HG03175 (cell line): ENCODE data around the gene SLC22A3.

Source experiments
- ATAC-seq: cut with Tn5 transposase; IDR thresholded peaks from one replicate; pipeline ENCODE4 v1.9.1; 2021; ENCODE audit warnings: mild to moderate bottlenecking, moderate library complexity; ENCODE audit not compliant: unreplicated experiment

The SLC22A3 gene

DNA sequence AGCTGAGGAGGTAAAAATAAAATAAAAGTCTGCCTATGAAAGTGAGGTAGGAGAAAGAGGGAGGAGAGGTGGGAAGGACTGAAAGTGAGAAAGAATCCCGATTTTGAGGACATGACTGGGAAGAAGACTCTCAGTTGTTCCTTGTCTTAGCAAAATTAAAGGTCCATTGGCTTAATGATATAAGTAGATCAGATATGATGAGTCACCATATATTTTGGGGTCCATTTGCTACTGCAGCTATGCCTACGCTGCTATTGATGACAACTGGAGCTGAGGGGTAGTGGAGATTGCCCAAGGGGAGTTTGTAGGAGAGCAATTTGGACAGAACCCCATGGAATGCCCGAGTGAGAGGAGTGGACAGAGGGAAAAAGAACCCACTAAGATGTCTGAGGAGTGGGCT, 15.1 kb upstream of the SLC22A3 start:
- no peak for ATAC-seq

- ATAC-seq, result no peak
These were observed 14.3 kb upstream of the SLC22A3 start for GRCh38 chr6:160333841-160334240.

GRCh38 chr6:160336200-160336599, 12.0 kb upstream of the SLC22A3 start:
- no peak for ATAC-seq

DNA sequence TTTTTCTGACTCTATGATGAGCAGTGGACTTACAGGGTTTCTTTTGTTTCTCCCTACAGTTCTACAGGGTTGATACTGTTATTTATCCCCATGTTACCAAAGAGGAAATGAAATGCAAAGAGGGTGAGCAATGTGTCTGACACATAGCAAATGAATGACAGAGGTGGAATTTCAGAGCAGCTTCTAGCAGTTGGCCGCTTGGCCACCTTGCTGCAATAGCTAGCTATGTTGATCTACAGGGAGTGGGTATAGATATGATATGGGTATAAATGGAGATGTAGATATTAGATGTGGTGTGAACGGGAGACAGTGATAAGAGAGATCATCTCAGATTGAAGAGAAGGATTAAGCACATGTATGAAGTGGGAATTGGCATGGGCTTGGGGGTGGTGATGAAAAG, 10.9 kb upstream of the SLC22A3 start:
- ATAC-seq, result no peak

DNA sequence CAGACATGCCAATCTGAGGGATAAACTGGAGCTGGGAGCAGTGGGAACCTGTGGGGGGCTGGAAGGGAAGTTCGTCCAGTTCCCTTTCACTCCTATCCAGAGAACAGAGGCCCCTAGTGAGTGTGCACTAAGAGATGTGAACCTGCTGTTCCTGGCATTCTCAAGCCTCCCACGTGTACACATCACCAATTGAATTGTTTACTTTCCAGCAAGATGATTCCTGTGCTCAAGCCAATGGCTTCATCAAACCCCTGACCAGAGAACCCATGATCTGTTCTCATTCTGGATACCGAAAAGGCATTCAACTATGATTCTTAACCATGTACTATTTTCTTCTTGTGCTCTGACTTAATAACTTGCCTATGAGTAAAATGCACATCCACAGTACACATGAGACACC, 10.2 kb upstream of the SLC22A3 start:
- ATAC-seq, result no peak

DNA sequence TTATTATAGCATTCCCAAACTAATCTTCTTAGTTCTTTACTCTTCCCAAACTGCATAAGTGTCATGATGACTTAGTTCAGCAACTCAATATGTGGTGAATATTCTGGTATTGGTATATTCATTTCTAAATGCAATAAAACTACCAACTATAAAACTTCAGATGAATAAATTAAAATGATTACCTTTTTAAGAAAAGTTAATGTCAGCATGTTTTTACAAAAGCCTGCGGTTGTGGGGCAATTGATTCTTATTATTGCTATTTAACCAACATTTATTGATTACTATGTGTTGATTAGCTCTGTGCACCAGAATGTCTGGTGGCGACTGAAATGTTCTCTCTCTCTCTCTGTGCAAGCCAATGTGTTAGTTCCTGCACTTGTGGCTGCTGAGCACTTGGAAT, 5.0 kb upstream of the SLC22A3 start:
- no peak for ATAC-seq

- no peak for ATAC-seq
These were observed 3.9 kb upstream of the SLC22A3 start for GRCh38 chr6:160344271-160344670.

DNA sequence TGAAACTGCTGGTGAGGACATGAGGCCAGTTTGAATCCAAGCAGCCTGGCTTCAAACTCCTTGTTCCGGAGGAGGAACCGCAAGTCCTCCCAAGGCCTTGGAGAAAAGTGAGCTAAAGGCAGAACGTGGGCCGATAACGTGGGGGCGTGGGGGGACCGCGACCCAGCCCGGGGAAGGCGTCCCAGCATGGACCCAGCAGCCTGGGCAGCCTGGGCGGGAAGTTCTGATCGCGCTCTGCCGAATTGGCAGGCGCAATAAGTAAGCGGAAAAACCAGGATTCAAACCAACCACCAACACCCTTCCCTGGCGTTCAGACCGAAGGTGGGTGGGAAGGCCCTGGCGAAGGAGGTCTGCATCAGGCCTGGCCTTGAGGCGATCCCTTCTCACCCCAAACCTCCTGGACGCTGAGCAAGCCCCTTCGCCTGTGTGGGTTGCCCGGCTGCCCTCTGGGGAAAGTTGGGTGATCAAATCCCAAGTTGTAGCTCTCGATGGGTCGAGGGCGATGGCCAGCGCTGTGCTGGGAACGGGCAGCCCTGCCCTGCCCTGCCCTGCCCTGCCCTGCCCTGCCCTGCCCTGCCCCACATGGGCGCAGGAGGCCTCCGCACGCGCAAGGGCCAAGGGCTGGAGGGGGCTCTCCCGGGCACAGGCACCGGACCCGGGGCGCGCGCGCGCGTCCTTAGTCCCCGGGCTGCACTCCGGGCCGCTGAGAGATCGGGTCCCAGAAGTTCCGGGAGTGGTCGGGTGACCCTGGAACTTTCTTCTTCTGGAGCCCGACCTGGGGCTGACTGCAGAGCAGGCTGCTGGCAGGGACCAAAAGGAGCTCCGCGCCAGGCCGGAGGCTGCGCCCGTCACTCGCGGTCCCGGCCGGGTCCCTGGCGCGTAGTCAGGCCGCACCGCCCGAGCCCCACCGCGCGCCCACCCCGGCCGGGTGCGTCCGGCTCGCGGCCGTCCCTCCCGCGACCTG, 637 bp upstream of the SLC22A3 start:
- ATAC-seq, result no peak

- no peak for ATAC-seq
These were observed 853 bp downstream of the SLC22A3 start for GRCh38 chr6:160349020-160349441.

DNA sequence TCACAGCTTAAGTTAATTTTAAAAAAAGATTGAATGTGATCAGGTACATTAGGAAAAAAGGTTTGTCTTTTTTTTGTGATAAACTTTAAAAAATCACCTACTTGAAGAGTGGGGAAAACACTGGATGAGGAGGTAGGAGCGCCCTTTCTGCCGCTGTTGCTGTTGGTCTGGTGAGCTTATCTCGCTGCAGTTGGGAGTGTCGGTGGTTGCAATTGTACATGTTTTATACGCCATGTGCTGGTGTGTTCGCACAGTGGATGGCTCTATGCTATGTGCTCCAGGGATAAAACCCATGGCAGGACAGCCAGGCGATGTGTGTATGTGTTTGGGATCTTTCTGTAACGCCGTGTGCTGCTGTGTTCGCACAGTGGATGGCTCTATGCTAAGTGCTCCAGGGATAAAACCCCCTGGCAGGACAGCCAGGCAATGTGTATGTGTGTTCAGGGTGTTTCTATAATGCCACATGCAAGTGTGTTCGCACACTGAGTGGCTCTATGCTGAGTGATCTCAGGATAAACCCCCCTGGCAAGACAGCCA, 1.7 kb downstream of the SLC22A3 start:
- no peak for ATAC-seq

- no peak for ATAC-seq
These were observed 5.8 kb downstream of the SLC22A3 start for GRCh38 chr6:160353950-160354496.

DNA sequence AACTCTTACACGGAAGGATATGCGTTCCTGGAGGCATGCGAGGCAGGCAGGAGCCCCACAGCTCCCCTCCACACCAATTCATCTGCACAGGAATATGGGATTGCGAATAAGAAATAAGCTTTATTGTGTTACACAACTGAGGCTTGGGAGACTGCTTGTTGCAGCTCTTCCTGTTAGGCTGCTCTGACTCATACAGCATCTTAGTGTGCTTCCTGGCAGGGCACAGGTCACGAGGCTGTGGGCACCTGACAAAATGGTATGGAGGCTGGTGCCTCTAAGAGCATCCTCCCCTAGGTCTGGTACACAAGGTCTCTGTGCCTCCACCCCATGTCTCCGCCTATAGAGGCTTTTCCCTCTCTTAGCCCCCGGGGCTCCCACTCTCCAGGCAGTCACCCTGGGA, 6.8 kb downstream of the SLC22A3 start:
- ATAC-seq, result no peak

GRCh38 chr6:160356074-160356744, 8.0 kb downstream of the SLC22A3 start:
- ATAC-seq, result no peak

GRCh38 chr6:160357088-160357487, 8.9 kb downstream of the SLC22A3 start:
- ATAC-seq, result no peak

DNA sequence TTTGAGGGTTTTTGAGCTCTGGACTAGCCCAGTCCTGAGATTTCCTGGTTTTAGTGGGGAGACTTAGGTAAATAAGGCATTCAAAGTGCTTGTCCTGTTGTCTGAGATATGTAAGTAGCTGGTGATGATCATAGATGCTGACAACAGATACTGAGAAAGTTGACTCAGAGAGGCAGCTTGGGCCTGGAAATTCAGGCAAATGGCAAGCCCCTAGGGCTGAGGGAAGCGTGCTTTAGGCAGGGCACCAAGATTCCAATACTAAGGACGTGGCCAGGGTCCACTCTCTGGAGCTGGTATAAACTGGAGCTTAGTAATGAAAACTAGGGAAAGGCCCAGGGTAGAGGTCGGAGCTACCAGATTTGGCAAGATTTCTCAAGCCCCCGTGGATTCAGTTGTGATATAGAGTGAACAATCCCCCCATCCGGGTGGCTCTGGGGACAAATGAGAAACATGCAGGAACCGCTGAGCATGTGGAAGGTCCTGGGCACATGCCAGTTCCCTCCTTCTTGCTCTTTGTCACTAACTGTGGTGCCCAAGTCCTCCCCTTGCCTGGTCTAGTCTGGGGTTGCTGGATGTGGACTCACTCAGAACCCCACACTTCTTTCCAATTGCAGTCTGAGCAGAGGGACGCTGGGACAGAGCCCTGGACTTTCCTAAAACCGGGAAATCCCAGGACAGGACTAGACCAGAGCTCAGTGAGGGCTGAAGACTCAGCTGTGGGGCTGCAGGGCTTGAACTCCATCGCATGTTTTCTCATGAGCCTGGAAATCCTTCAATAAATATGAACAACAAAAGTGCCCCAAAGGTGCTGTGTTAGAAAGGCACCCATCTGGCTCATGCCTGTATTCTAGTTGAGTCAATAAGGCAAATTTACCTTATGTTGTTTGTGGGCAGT, 10.3 kb downstream of the SLC22A3 start:
- no peak for ATAC-seq

DNA sequence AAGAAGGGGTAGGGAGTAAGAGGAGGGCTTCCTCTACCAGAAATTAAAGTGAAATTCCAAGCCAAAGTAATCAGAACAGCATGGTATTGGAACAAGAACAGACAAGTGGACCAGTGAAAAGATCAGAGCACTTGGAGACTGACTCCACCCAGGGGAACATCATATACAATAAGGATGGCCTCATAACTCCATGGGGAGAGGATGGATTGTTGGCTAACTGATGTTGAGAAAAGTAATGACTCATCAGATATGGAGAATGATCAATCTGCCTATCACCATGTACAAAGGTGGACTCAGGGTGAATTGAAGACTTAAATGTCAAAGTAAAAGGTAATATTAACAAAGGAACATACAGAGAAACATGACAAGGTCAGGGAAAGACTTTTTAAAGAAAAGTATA, 12.8 kb downstream of the SLC22A3 start:
- ATAC-seq, result no peak

DNA sequence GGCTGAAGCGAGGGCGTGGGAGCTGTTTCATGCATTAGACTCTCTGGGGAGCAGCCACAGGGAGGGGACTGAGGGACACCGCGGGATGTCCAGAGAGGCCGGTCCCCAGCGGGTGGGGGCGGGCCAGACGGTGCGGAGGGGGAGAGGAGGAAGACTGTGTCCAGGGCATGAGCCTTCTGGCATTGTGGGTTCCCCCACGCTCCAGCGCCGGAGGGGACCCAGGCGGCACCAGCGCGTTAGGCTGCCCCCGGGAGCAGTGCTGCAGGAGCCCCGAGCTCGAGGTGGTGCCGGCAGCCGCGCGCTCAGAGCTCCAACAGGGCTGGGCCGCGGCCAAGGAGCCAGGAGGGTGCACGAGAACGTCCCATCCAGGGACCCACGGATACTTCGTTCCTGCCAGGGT, 14.4 kb downstream of the SLC22A3 start:
- no peak for ATAC-seq

DNA sequence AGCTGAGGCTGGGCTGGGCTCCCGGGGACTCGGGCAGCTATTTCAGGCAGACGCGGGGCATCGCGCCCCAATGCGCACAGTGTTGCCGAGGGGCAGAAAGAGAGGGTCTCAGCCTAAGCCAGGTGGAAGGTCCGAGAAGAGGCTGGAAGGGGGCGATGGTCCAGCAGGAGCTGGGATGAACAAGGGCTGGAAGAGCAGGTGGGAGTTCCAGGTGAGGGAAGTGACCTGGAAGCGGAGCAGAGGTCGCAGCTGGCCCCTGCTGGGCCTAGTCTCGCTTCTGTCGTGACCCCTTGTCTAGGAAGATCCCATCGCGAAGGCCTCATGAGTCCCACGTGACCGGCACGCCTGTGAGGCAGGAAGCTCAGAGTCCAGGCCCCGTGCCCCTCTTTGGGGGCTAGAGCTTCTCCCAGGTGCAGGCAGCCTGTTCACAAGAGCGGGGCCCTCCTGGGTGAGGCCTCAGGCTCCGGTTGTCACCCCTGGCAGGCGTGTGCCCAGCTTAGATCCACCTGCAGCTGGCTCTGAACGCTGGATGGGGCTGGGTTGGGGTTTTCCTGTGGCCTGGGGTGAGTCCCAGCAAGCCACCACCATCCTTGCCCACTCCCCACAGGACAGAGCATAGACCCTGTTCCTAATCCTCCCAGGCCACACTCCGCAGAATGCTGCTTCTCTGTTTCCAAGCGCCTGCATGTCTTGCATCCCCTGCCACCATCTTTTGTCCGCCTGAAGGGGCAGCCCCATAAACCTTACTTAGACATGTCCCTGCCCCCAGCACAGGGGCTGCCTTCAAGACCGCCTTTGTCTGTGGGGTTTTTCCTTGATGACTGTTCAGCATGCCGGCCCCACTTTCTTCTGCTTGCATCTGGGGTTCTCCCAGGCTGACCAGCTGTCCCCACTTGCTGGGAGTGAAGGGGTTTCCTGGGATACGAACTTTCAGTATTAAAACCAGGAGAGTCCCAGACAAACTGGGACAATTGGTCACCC, 15.1 kb downstream of the SLC22A3 start:
- no peak for ATAC-seq

GRCh38 chr6:160365117-160365516, 16.9 kb downstream of the SLC22A3 start:
- no peak for ATAC-seq
